Gastroesophageal sphincter (tissue), 4 donors: ENCODE measurements around the gene CENPS. TPM values are rescaled to one million over a fixed set of nuclear protein-coding genes. Genes with fewer than 3 reads are reported as not detected.

ENCODE experiments used
- ATAC-seq: fragments of 150-250 bp; one replicate; pipeline ENCODE4 v1.9.1; 2016; ENCODE audit warnings: mild to moderate bottlenecking, moderate library complexity
- H3K27ac ChIP-seq, 4 donors: fragments of 200-600 bp; sonication (generic) in 3 of 4; 1 replicate in 3 of 4; 2 replicates in 1 of 4; pipeline ENCODE4 v1.5.1; 2016 to 2019
- H3K27me3 ChIP-seq: fragments of 200-600 bp; sonication (generic); one replicate; pipeline ENCODE4 v1.5.1; 2019
- H3K36me3 ChIP-seq, 2 donors: fragments of 200-600 bp; sonication (generic); one replicate each; pipeline ENCODE4 v1.5.1; 2019; ENCODE audit warnings: control low read depth in 1 of 2
- H3K4me1 ChIP-seq, 3 donors: fragments of 200-600 bp; sonication (generic); 1 replicate in 2 of 3; 2 replicates in 1 of 3; pipeline ENCODE4 v1.5.1; 2016 to 2019; ENCODE audit warnings: control low read depth in 2 of 3
- H3K4me3 ChIP-seq, 2 donors: fragments of 200-600 bp; sonication (generic); one replicate each; pipeline ENCODE4 v1.5.1; 2019; ENCODE audit warnings: mild to moderate bottlenecking in 1 of 2, moderate library complexity in 1 of 2
- H3K9me3 ChIP-seq, 3 donors: fragments of 200-600 bp; sonication (generic); one replicate each; pipeline ENCODE4 v1.5.1; 2017 to 2019; ENCODE audit warnings: control low read depth in 2 of 3
- EP300 ChIP-seq: sonication (generic); formaldehyde crosslinking; IDR thresholded peaks from one replicate; pipeline ENCODE4 v1.6.1; 2017; ENCODE audit warnings: antibody characterized with exemption, mild to moderate bottlenecking
- POLR2A ChIP-seq, 2 donors: fragments of 450-650 bp; IDR thresholded peaks; one replicate each; pipeline ENCODE4 v1.6.1; 2017; ENCODE audit warnings: antibody characterized with exemption in 2 of 2, mild to moderate bottlenecking in 2 of 2, moderate library complexity in 1 of 2
- POLR2AphosphoS5 ChIP-seq: sonication (generic); formaldehyde crosslinking; IDR thresholded peaks from one replicate; pipeline ENCODE4 v1.6.1; 2017; ENCODE audit warnings: antibody characterized with exemption
- WGBS, 2 donors: methylation state at CpG; one replicate each; pipeline ENCODE4 v1.1.5; 2018; ENCODE audit warnings: low coverage in 1 of 2; 5-methylcytosine and 5-hydroxymethylcytosine counted together
- total RNA-seq, 4 donors: library from RNA; depleted of rRNA; stranded (reverse); fragments of >200 nt; gene quantifications; one replicate each; pipeline ENCODE4 v1.1.0, GENCODE V29; 2016
- TF ChIP-seq, protein P1 (sequence below), 4 experiments: fragments of 200-600 bp in 2 of 4; fragments of 450-650 bp in 2 of 4; sonication (generic) in 1 of 4; IDR thresholded peaks; one replicate each; pipeline ENCODE4 v1.5.1; 2017 to 2019; ENCODE audit warnings: antibody characterized with exemption in 4 of 4, mild to moderate bottlenecking in 2 of 4, moderate library complexity in 2 of 4

Gene CENPS
- total RNA-seq, 4 donors from 2014 or later: 2.1 to 7.2 (median 4.8) TPM

GRCh38 chr1:10440794-10441193, 10.6 kb downstream of the CENPS start:
- Histone ChIP-seq H3K9me3 (no peaks in the 10 kb centered on the region), H3K4me1 (no peaks in the 10 kb centered on the region), H3K27me3 (no peaks in the 10 kb centered on the region), H3K36me3 (peaks cover 0 to 34% of the 10 kb centered on the region in 2 donors), H3K4me3 (no peak overlapping the region), H3K27ac (no peak overlapping the region)
- no peak for ATAC-seq
- WGBS, 2 donors: 85 to 87% methylated on average over 5 of the region's 5 CpGs
- TF ChIP-seq EP300: no peak
- TF ChIP-seq, protein P1, sequence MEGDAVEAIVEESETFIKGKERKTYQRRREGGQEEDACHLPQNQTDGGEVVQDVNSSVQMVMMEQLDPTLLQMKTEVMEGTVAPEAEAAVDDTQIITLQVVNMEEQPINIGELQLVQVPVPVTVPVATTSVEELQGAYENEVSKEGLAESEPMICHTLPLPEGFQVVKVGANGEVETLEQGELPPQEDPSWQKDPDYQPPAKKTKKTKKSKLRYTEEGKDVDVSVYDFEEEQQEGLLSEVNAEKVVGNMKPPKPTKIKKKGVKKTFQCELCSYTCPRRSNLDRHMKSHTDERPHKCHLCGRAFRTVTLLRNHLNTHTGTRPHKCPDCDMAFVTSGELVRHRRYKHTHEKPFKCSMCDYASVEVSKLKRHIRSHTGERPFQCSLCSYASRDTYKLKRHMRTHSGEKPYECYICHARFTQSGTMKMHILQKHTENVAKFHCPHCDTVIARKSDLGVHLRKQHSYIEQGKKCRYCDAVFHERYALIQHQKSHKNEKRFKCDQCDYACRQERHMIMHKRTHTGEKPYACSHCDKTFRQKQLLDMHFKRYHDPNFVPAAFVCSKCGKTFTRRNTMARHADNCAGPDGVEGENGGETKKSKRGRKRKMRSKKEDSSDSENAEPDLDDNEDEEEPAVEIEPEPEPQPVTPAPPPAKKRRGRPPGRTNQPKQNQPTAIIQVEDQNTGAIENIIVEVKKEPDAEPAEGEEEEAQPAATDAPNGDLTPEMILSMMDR (IDR thresholded peaks at IDR 0.05): no peak
- no peak for TF ChIP-seq POLR2A (IDR thresholded peaks at IDR 0.05)
- TF ChIP-seq POLR2AphosphoS5: no peak

GRCh38 chr1:10444248-10444647, 14.0 kb downstream of the CENPS start:
- Histone ChIP-seq H3K4me1 (no peaks in the 10 kb centered on the region), H3K27me3 (no peaks in the 10 kb centered on the region), H3K36me3 (peaks cover 0 to 34% of the 10 kb centered on the region in 2 donors), H3K4me3 (no peak overlapping the region), H3K27ac (no peak overlapping the region), H3K9me3 (no peaks in the 10 kb centered on the region)
- TF ChIP-seq EP300 (no peak), POLR2A (IDR thresholded peaks at IDR 0.05) (no peak), POLR2AphosphoS5 (no peak)
- TF ChIP-seq, protein P1 (IDR thresholded peaks at IDR 0.05): no peak
- ATAC-seq: no peak
- 85 to 97% methylated on average over 5 of the region's 6 CpGs for WGBS, 2 donors

- Histone ChIP-seq H3K36me3 (peaks cover 0 to 29% of the 10 kb centered on the region in 2 donors), H3K4me3 (no peak overlapping the region), H3K9me3 (no peaks in the 10 kb centered on the region), H3K27ac (no peak overlapping the region), H3K27me3 (no peaks in the 10 kb centered on the region), H3K4me1 (peaks cover 0 to under 1% (median 0%) of the 10 kb centered on the region in 3 donors)
- TF ChIP-seq POLR2AphosphoS5 (no peak), EP300 (no peak), POLR2A (IDR thresholded peaks at IDR 0.05) (no peak)
- TF ChIP-seq, protein P1 (IDR thresholded peaks at IDR 0.05): no peak
- no peak for ATAC-seq
- WGBS, 2 donors: 81 to 86% methylated on average over 2 to 5 of the region's 7 CpGs
These were observed 14.7 kb downstream of the CENPS start for GRCh38 chr1:10444795-10445397.

DNA sequence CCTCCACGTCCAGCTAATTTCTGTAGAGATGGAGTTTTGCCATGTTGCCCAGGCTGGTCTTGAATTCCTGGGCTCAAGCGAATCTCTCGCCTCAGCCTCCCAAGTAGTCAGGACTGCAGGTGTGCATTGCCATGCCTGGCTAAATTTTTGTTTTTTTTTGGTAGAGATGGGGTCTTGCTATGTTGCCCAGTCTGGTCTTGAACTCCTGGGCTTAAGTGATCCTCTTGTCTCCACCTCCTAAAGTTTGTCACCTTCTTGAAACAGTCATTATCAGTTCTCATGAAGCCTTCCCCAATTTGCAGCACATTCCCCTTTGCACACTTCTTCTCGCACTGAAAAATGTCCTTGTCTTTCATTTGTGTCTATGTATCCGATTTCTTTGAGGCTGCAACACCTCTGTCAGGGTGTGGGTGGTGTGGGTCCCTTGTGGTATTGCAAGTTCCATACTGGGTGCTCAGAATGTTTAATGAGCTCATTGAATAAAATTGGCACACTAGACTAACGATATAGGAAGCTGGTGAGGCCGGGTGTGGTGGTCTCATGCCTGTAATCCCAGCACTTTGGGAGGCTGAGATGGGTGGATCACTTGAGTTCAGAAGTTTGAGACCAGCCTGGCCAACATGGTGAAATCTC, 16.7 kb downstream of the CENPS start:
- WGBS, 2 donors: 88 to 91% methylated on average over 5 of the region's 7 CpGs
- no peaks in the 10 kb centered on the region for H3K9me3 ChIP-seq
- no peak for ATAC-seq
- H3K4me1 ChIP-seq: peaks cover 0 to 18% (median 7%) of the 10 kb centered on the region in 3 donors
- H3K4me3 ChIP-seq: no peak overlapping the region
- TF ChIP-seq POLR2AphosphoS5 (no peak), POLR2A (IDR thresholded peaks at IDR 0.05) (no peak), EP300 (no peak)
- TF ChIP-seq, protein P1 (IDR thresholded peaks at IDR 0.05): no peak
- peaks cover 0 to 19% of the 10 kb centered on the region in 2 donors for H3K36me3 ChIP-seq
- no peak overlapping the region for H3K27ac ChIP-seq
- H3K27me3 ChIP-seq: no peaks in the 10 kb centered on the region

DNA sequence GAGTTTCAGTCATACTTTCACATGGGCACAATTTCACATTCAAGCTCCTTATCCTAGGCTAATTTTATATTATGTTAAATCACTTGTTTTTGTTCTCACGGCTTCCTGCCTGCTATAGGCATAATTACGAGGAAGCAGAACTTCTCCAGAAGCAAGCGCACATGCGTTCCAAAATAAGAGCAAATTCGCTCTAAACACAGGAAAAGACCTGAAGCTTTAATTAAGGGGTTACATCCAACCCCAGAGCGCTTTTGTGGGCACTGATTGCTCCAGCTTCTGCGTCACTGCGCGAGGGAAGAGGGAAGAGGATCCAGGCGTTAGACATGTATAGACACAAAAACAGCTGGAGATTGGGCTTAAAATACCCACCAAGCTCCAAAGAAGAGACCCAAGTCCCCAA, 19.5 kb downstream of the CENPS start, which contains the start of gene CORT:
CORT (plus strand) TSS at position 281 of the 400 bp plus-strand sequence. CDS start 193 bp downstream, outside the sequence.
- WGBS, 2 donors: 82 to 100% methylated on average over 1 to 10 of the region's 10 CpGs
- TF ChIP-seq EP300 (no peak), POLR2AphosphoS5 (no peak), POLR2A (IDR thresholded peaks at IDR 0.05) (no peak)
- TF ChIP-seq, protein P1 (IDR thresholded peaks at IDR 0.05): no peak
- Histone ChIP-seq H3K36me3 (peaks cover 0 to 6% of the 10 kb centered on the region in 2 donors), H3K27me3 (no peaks in the 10 kb centered on the region), H3K27ac (no peak within 1 kb of the TSS), H3K4me1 (peaks cover 0 to 18% (median 7%) of the 10 kb centered on the region in 3 donors), H3K9me3 (no peaks in the 10 kb centered on the region), H3K4me3 (no peak within 1 kb of the TSS)
- ATAC-seq: no peak
